ENCODE data around the gene NUAK2. TPM values are rescaled to one million over a fixed set of nuclear protein-coding genes. Genes with fewer than 3 reads are reported as not detected.

NUAK2 gene
- total and polyA plus RNA-seq, 2 donors from 2014 or later: 15.1 to 19.4 TPM

GRCh38 chr1:205304046-205304694 is 17.4 kb downstream of the NUAK2 start:
- H3K36me3 ChIP-seq (ENCODE audit: control insufficient read depth in 2 of 3, insufficient read depth in 3 of 3, low read length in 3 of 3): peaks cover 0 to 57% (median 41%) of the 10 kb centered on the region in 3 donors
- no peak for DNase-seq

GRCh38 chr1:205303247-205303888 is 18.2 kb downstream of the NUAK2 start:
- Histone ChIP-seq H3K4me1 (ENCODE audit: control insufficient read depth in 2 of 3, insufficient read depth in 2 of 3, low read depth in 1 of 3, low read length in 3 of 3) (peaks cover 5 to 32% (median 28%) of the 10 kb centered on the region in 3 donors), H3K36me3 (ENCODE audit: control insufficient read depth in 2 of 3, insufficient read depth in 3 of 3, low read length in 3 of 3) (peaks cover 0 to 49% (median 36%) of the 10 kb centered on the region in 3 donors), H3K27ac (ENCODE audit: low read depth in 2 of 2, low read length in 2 of 2) (peak overlapping the region in 1 of 2 donors; percentile 42), H3K4me3 (ENCODE audit: low read length in 3 of 3) (no peak overlapping the region), H3K9ac (ENCODE audit: low read length in 3 of 3) (peak overlapping the region in 1 of 3 donors; percentile 19), H3K9me3 (ENCODE audit: control insufficient read depth in 2 of 3, insufficient read depth in 1 of 3, low read length in 3 of 3) (no peaks in the 10 kb centered on the region), H3K27me3 (ENCODE audit: control insufficient read depth, insufficient read depth, low read length) (no peaks in the 10 kb centered on the region)
- intact Hi-C loops (cut with DNase I): no loop called here
- no peak for TF ChIP-seq CTCF (IDR thresholded peaks at IDR 0.05; ENCODE audit: borderline replicate concordance, extremely low read depth, insufficient read depth)
- FAIRE-seq (no peak), DNase-seq (no peak)

More at GRCh38 chr1:205304046-205304694, 17.4 kb downstream of the NUAK2 start:
- no peak for TF ChIP-seq CTCF (IDR thresholded peaks at IDR 0.05; ENCODE audit: borderline replicate concordance, extremely low read depth, insufficient read depth)
- no peak overlapping the region for H3K4me3 ChIP-seq (ENCODE audit: low read length in 3 of 3)
- no peak overlapping the region for H3K9ac ChIP-seq (ENCODE audit: low read length in 3 of 3)
- H3K27ac ChIP-seq (ENCODE audit: low read depth in 2 of 2, low read length in 2 of 2): peak overlapping the region; percentile 7 to 25
- no peaks in the 10 kb centered on the region for H3K27me3 ChIP-seq (ENCODE audit: control insufficient read depth, insufficient read depth, low read length)
- intact Hi-C loops (cut with DNase I): no loop called here
- no peaks in the 10 kb centered on the region for H3K9me3 ChIP-seq (ENCODE audit: control insufficient read depth in 2 of 3, insufficient read depth in 1 of 3, low read length in 3 of 3)
- FAIRE-seq: no peak
- peaks cover 5 to 26% (median 24%) of the 10 kb centered on the region in 3 donors for H3K4me1 ChIP-seq (ENCODE audit: control insufficient read depth in 2 of 3, insufficient read depth in 2 of 3, low read depth in 1 of 3, low read length in 3 of 3)

DNA sequence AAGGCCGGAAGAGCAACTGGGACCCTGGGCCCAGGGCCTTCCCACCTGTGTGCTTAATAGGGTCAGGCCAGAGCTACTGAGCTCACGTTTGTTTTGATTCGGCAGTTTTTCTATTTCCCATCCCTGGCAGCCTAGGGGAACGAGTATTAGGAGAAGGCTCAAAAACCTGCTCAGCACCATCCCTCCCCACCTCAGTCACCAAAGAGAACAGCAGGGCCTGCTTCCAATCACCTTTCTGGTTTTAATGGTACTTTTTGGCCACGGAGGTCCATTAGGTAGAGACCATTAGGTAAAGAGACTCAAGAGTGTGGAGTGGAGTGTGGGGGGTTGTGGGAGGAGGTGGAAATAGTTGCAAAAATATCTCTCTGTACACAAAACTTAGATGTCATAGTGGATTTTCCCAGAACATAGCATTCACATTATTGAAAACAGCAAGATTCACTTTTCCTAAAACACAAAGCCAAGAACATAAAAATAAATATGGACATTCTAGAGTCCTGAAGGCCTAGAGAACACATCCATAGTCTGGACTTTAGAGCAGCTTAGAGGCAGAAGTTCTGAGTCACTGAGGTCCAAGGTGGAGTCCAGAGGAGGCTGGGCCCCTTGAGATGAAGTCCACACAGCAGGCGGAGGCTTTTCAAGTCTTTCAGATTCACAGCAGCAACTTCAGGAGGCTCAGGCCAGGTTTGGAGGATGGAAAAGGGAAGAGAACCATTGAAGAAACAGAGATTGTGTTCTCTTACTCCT is 19.5 kb downstream of the NUAK2 start:
- DNase-seq: no peak
- Histone ChIP-seq H3K27me3 (ENCODE audit: control insufficient read depth, insufficient read depth, low read length) (no peaks in the 10 kb centered on the region), H3K9ac (ENCODE audit: low read length in 3 of 3) (peak overlapping the region in 1 of 3 donors; percentile 81), H3K36me3 (ENCODE audit: control insufficient read depth in 2 of 3, insufficient read depth in 3 of 3, low read length in 3 of 3) (peaks cover 0 to 36% (median 23%) of the 10 kb centered on the region in 3 donors), H3K9me3 (ENCODE audit: control insufficient read depth in 2 of 3, insufficient read depth in 1 of 3, low read length in 3 of 3) (no peaks in the 10 kb centered on the region), H3K4me1 (ENCODE audit: control insufficient read depth in 2 of 3, insufficient read depth in 2 of 3, low read depth in 1 of 3, low read length in 3 of 3) (peaks cover 5 to 39% (median 24%) of the 10 kb centered on the region in 3 donors), H3K4me3 (ENCODE audit: low read length in 3 of 3) (peak overlapping the region in 1 of 3 donors; percentile 25), H3K27ac (ENCODE audit: low read depth in 2 of 2, low read length in 2 of 2) (peak overlapping the region; percentile 83 to 94)
- no peak for TF ChIP-seq CTCF (IDR thresholded peaks at IDR 0.05; ENCODE audit: borderline replicate concordance, extremely low read depth, insufficient read depth)
- intact Hi-C loops (cut with DNase I): no loop called here
- FAIRE-seq: no peak
